Stomach (tissue), 4 donors: ENCODE data around the gene FCHSD2.

Experiments used
- CTCF ChIP-seq, 7 experiments: fragments of 450-650 bp in 4 of 7; fragments of 200-600 bp in 3 of 7; sonication (generic) in 3 of 7; IDR thresholded peaks; one replicate each; pipeline ENCODE4 v1.5.1; 2016 to 2019; ENCODE audit warnings: antibody characterized with exemption in 7 of 7, control low read depth in 2 of 7, mild to moderate bottlenecking in 1 of 7
- EP300 ChIP-seq: sonication (generic); formaldehyde crosslinking; IDR thresholded peaks from one replicate; pipeline ENCODE4 v1.6.1; 2017; ENCODE audit warnings: antibody characterized with exemption
- POLR2A ChIP-seq, 4 donors: fragments of 450-650 bp; IDR thresholded peaks; one replicate each; pipeline ENCODE4 v1.6.1; 2016; ENCODE audit warnings: antibody characterized with exemption in 4 of 4, control low read depth in 2 of 4, mild to moderate bottlenecking in 1 of 4, moderate library complexity in 1 of 4

- TF ChIP-seq CTCF (IDR thresholded peaks at IDR 0.05) (no peak), POLR2A (IDR thresholded peaks at IDR 0.05) (no peak), EP300 (no peak)
Observed at GRCh38 chr11:72981080-72981479, 161.0 kb downstream of the FCHSD2 start.
